GM08714 (cell line): ENCODE data around the gene BAG5.

Source experiments
- H3K4me3 ChIP-seq: fragments of 200-500 bp; sonication (Bioruptor generic); 2 replicates; pipeline ENCODE4 v1.5.1; 2014; ENCODE audit warnings: mild to moderate bottlenecking, low read length, inconsistent platforms
- ZNF274 ChIP-seq: IDR thresholded peaks from 2 replicates; pipeline ENCODE4 v1.6.1; 2012; ENCODE audit warnings: mild to moderate bottlenecking, low read depth, low read length

The BAG5 gene

DNA sequence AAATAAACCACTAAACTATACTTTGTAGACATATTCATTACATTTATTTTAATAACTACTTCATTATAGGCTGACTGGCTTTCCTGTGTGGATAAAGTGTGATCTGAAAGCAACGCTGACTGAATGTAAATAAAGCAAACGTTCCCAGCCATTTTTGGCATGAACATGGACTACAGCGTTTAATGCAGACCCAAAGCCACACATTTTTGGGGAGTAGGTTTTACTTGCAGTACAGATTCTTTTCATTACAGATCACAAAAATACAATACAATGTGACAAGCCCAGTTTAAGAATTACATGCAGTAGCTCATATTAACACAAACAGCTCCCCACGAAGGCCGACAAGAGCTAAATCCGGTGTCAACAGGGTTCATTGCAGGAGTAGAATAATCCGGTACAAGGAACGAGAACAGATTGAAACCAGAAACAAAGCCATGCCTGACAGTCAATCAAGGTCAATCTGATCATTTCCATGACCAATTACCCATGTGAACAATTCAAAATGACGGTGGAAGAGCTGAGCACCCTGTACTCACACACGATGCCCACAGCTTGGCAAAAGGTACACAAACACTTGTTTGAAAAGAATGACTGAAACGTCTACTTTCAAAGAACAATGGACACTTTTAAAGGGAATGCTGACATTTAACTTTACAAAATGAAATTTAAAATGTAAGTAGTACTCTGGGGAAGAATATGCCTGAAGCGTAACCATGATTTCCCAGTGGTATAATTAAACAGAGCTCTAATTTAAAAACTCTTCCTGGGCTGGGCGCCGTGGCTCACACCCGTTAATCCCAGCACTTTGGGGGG, 5.3 kb downstream of the BAG5 start:
- TF ChIP-seq ZNF274, result no peak
- H3K4me3 ChIP-seq, result no peak overlapping the region

- TF ChIP-seq ZNF274, result no peak
- H3K4me3 ChIP-seq, result no peak overlapping the region
These were observed 6.7 kb downstream of the BAG5 start for GRCh38 chr14:103555559-103556337.

DNA sequence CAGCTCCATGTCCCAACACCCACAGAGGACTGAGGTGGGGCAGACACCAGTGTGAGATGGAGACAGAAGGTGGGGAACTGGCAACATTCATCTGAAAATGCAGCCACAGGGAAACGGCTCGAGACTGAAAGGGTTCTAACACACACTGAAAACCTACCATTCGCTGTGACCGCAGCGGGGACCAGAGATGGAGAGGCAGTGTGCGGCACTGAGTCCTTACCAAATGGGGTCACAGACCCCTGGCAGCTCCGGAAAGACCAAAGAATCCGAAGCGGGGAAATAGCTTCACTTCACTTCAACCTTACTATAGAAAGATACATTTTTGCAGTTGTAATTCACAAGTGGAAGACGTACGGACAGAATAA, 9.6 kb downstream of the BAG5 start:
- TF ChIP-seq ZNF274, result no peak
- no peak overlapping the region for H3K4me3 ChIP-seq

- no peak overlapping the region for H3K4me3 ChIP-seq
These were observed 10.2 kb downstream of the BAG5 start for GRCh38 chr14:103552011-103552845.

DNA sequence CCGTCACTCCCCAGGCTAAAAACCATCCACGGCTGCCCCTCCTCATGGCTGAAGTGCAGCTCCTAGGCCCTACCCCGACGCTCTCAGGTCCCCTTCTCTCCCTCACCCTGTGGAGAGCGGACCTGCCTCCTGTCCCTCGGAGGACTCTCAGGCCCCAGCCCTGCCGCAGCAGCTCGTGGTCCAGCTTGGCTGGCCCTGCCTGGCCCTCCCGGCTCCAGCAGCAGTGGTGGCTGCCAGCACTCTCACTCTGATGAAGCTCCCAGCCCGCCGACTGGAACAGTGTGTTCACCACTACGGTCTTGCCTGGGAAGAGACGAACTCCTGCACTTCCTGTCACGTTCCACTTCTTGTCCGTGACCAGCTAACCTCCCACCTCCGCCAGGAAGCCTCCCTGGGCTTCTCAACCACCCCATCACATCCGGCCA, 11.1 kb downstream of the BAG5 start:
- H3K4me3 ChIP-seq, result no peak overlapping the region
- TF ChIP-seq ZNF274, result no peak

More at GRCh38 chr14:103552011-103552845, 10.2 kb downstream of the BAG5 start:
- no peak for TF ChIP-seq ZNF274

GRCh38 chr14:103550451-103551337, 11.8 kb downstream of the BAG5 start:
- TF ChIP-seq ZNF274, result no peak
- H3K4me3 ChIP-seq, result no peak overlapping the region

DNA sequence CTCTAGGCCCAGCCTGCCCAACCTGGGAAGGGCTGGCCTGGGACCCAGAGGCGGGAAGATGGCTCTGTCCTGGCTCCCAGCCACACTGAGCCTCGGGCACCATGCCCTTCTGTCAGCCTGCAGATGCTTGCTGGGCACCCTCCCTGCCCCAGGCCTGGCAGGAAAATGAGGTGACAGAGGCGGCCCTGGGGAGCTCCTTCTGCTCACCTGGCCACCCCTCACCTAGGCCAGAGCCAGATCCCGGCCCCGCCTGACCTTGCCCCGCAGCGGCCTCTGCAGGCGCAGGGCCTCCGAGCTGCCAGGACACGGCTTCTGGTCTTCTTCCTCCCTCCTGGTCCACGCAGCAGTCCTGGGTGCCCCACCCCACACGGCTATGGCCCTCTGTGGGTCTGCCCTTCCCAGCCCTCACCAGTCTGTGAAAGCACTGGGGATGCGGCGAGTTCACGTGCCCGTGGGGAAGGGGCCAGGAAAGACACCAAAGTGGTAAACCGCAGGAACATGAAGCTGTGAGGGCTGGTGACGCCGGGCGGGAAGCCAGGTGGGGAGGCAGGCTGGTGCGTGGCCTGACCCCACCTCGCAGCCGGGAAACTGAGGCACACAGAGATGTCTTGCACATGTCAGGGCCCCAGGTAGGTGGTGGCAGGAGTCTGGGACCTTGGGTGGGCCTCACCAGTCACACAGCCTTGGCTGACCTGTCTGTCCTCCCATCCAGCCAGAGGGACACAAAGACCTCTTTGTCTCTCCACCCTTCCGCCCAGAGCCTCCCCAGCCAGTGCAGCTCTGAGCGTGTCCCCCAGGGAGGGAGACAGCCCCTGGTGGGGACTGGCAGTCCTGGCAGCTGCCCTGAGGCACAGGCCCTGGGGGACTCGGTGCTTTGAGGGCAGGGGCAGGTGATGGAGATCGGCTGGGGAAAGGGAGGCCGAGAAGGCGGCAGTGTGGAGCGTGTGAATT, 12.8 kb downstream of the BAG5 start:
- no peak overlapping the region for H3K4me3 ChIP-seq
- TF ChIP-seq ZNF274, result no peak

- no peak overlapping the region for H3K4me3 ChIP-seq
- no peak for TF ChIP-seq ZNF274
These were observed 13.8 kb downstream of the BAG5 start for GRCh38 chr14:103548463-103549351.

DNA sequence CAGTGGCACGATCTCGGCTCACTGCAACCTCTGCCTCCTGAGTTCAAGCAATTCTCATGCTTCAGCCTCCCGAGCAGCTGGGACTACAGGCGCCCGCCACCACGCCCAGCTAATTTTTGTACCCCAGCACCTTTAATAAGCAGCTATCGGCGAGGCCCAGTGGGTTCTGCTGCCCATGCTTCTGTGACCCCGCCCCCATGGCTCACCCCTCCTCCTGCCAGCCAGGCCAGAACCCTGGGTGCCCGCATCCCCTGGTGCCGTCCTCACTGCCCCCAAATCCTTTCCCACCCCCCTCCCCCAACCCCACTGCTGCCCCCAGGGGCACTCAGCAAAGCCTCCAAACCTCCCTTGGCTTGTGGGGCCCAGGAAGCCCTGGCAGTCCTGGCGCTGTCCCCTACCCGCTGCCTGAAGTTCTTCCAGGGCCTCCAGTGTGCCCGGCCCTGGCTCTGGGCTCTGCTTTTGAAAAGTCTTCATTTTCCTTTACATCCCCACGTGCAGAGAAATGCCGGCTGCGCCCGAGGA, 14.5 kb downstream of the BAG5 start:
- H3K4me3 ChIP-seq, result no peak overlapping the region
- no peak for TF ChIP-seq ZNF274

- no peak overlapping the region for H3K4me3 ChIP-seq
- no peak for TF ChIP-seq ZNF274
These were observed 15.0 kb downstream of the BAG5 start for GRCh38 chr14:103547455-103547940.
